Astrocyte (in vitro differentiated cells and primary cell): ENCODE measurements around the gene RAPGEF4. TPM values are rescaled to one million over a fixed set of nuclear protein-coding genes. Genes with fewer than 3 reads are reported as not detected.

Experiments used
- DNase-seq: peaks from one replicate; pipeline ENCODE4 v3.0.0-alpha.2; 2010; ENCODE audit warnings: low read depth
- FAIRE-seq: peaks from 2 replicates; lab custom pipeline; 2011; peaks lifted over from hg19 to GRCh38; lab: Jason Lieb, UNC
- H2AFZ ChIP-seq: 2 replicates; pipeline ENCODE4 v1.6.0; 2012; ENCODE audit warnings: low read depth, low read length, inconsistent platforms
- H3K27ac ChIP-seq: 2 replicates; pipeline ENCODE4 v1.5.1; 2011; ENCODE audit warnings: low read depth, low read length, inconsistent platforms
- H3K27me3 ChIP-seq: 2 replicates; pipeline ENCODE4 v1.6.0; 2011; ENCODE audit warnings: low read length, inconsistent platforms; ENCODE audit not compliant: insufficient read depth
- H3K36me3 ChIP-seq: 2 replicates; pipeline ENCODE4 v1.5.1; 2011; ENCODE audit warnings: low read length, inconsistent platforms; ENCODE audit not compliant: insufficient read depth
- H3K4me1 ChIP-seq: 2 replicates; pipeline ENCODE4 v1.5.1; 2011; ENCODE audit warnings: low read length, inconsistent platforms; ENCODE audit not compliant: insufficient read depth
- H3K4me2 ChIP-seq: 2 replicates; pipeline ENCODE4 v1.6.0; 2012; ENCODE audit warnings: low read length, inconsistent platforms
- H3K4me3 ChIP-seq: 2 replicates; pipeline ENCODE4 v1.5.1; 2011; ENCODE audit warnings: low read depth, mild to moderate bottlenecking, low read length, inconsistent platforms; ENCODE audit not compliant: insufficient read depth
- H3K79me2 ChIP-seq: 2 replicates; pipeline ENCODE4 v1.6.0; 2012; ENCODE audit warnings: mild to moderate bottlenecking, low read length, inconsistent platforms; ENCODE audit not compliant: insufficient read depth
- H3K9ac ChIP-seq: 2 replicates; pipeline ENCODE4 v1.6.0; 2012; ENCODE audit warnings: mild to moderate bottlenecking, low read length, inconsistent platforms
- H3K9me3 ChIP-seq: 2 replicates; pipeline ENCODE4 v1.5.1; 2012; ENCODE audit warnings: low read depth, mild to moderate bottlenecking, low read length, inconsistent platforms; ENCODE audit not compliant: insufficient read depth
- H4K20me1 ChIP-seq: 2 replicates; pipeline ENCODE4 v1.6.0; 2012; ENCODE audit warnings: low read length, inconsistent platforms; ENCODE audit not compliant: insufficient read depth
- H3K27ac Mint-ChIP-seq: one replicate; pipeline ENCODE4 v1.8.0; 2021; ENCODE audit warnings: mild to moderate bottlenecking, mixed read lengths; ENCODE audit not compliant: unreplicated experiment
- H3K27me3 Mint-ChIP-seq: one replicate; pipeline ENCODE4 v1.8.0; 2021; ENCODE audit warnings: low read depth, mixed read lengths; ENCODE audit not compliant: unreplicated experiment
- H3K36me3 Mint-ChIP-seq: one replicate; pipeline ENCODE4 v1.8.0; 2021; ENCODE audit warnings: low read depth, mixed read lengths; ENCODE audit not compliant: unreplicated experiment
- H3K4me1 Mint-ChIP-seq: one replicate; pipeline ENCODE4 v1.8.0; 2021; ENCODE audit warnings: low read depth, mixed read lengths; ENCODE audit not compliant: unreplicated experiment
- H3K4me3 Mint-ChIP-seq: one replicate; pipeline ENCODE4 v1.8.0; 2021; ENCODE audit warnings: mild to moderate bottlenecking, moderate library complexity, mixed read lengths; ENCODE audit not compliant: unreplicated experiment
- H3K9me3 Mint-ChIP-seq: one replicate; pipeline ENCODE4 v1.8.0; 2021; ENCODE audit warnings: mild to moderate bottlenecking, mixed read lengths; ENCODE audit not compliant: unreplicated experiment
- EZH2 ChIP-seq: IDR thresholded peaks from 2 replicates; pipeline ENCODE4 v1.6.1; 2012; ENCODE audit warnings: mild to moderate bottlenecking, low read length, inconsistent platforms; ENCODE audit not compliant: insufficient read depth
- total RNA-seq: library from RNA; stranded (reverse); gene quantifications from 2 replicates; pipeline ENCODE4 v1.2.1, GENCODE V29; 2021
- TF ChIP-seq, protein P1 (sequence below): IDR thresholded peaks from 2 replicates; pipeline ENCODE4 v1.5.1; 2011; ENCODE audit warnings: low read depth, mild to moderate bottlenecking, inconsistent platforms, low read length, moderate library complexity; ENCODE audit not compliant: insufficient read depth

The RAPGEF4 gene
- total RNA-seq, 1 donor from 2014 or later: 1.1 TPM

DNA sequence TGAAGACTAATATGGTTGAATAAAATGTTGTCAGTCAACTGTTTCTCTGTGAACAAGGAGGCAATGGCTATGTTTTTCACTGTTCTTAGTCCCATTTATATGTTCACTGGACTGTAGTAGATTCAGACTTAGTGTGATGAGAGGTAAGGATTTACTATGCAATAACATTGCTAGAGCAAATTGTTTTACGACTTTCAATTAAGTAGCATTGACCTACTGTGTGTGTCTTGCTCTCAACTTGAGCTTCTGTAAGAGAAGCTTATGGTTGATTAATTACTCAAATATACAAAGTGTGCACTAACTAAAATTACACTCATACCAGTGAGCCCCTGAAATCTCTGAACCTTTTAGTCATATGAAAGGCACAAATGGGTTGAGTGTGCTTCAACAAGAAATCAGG lies 168.6 kb downstream of the RAPGEF4 start:
- peaks cover 10% of the 10 kb centered on the region for H3K27me3 Mint-ChIP-seq
- peaks cover 9% of the 10 kb centered on the region for H3K4me1 Mint-ChIP-seq
- H3K4me2 ChIP-seq: no peak overlapping the region
- H3K79me2 ChIP-seq: no peaks in the 10 kb centered on the region
- DNase-seq: no peak
- H3K36me3 ChIP-seq: no peaks in the 10 kb centered on the region
- H3K27ac ChIP-seq: no peak overlapping the region
- no peak for FAIRE-seq
- TF ChIP-seq EZH2: no peak
- TF ChIP-seq, protein P1, sequence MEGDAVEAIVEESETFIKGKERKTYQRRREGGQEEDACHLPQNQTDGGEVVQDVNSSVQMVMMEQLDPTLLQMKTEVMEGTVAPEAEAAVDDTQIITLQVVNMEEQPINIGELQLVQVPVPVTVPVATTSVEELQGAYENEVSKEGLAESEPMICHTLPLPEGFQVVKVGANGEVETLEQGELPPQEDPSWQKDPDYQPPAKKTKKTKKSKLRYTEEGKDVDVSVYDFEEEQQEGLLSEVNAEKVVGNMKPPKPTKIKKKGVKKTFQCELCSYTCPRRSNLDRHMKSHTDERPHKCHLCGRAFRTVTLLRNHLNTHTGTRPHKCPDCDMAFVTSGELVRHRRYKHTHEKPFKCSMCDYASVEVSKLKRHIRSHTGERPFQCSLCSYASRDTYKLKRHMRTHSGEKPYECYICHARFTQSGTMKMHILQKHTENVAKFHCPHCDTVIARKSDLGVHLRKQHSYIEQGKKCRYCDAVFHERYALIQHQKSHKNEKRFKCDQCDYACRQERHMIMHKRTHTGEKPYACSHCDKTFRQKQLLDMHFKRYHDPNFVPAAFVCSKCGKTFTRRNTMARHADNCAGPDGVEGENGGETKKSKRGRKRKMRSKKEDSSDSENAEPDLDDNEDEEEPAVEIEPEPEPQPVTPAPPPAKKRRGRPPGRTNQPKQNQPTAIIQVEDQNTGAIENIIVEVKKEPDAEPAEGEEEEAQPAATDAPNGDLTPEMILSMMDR: no peak
- no peak overlapping the region for H3K4me3 ChIP-seq
- H3K27ac Mint-ChIP-seq: no peak overlapping the region
- no peaks in the 10 kb centered on the region for H3K36me3 Mint-ChIP-seq
- H3K4me3 Mint-ChIP-seq: no peak overlapping the region
- H3K4me1 ChIP-seq: no peaks in the 10 kb centered on the region
- no peaks in the 10 kb centered on the region for H4K20me1 ChIP-seq
- H3K27me3 ChIP-seq: peaks cover 4% of the 10 kb centered on the region
- H3K9ac ChIP-seq: no peak overlapping the region
- no peaks in the 10 kb centered on the region for H3K9me3 Mint-ChIP-seq
- no peak overlapping the region for H2AFZ ChIP-seq
- no peaks in the 10 kb centered on the region for H3K9me3 ChIP-seq

DNA sequence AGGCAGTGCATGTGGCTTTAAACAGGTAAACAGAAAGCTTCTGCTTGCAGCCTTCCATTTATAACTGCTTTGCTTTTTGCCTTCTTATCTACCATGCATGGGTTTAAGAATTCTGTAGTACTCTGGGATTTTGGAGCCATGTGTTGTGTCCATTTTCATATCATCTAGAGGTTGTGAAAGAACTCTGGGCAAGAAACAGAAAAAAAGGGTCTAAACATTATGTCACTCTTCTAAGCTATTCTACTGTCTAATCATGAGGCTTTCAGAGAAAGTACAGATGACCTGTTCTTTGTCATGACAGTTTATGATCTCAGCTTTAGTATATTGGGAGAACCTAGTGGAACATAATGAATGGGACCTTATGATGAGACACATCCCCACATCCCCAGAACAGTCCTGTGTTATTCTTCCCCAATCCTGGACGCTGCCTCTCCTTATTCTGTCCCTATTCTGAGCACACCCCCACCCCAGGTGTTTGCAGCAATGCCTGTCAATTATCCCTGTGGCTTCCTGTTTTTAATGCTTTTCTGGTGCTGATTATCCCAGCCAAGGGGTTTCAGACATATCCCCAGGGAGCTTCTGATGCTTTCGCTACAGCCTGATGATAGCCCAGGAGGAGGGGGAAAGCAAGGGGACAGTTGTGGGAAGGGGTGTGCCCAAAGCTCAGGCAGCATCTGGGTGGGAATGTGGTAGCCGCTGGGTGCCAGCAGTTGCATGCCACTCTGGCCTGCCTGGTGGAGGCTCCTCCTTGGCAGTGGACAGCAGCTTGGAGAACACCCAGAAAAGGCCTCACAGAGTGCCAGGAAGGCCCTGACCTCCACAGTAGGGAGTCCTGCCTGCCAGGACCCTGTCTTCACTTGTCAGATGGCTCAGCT lies 170.5 kb downstream of the RAPGEF4 start:
- no peak overlapping the region for H3K27ac Mint-ChIP-seq
- no peak overlapping the region for H3K27ac ChIP-seq

More for the DNA sequence above, 170.5 kb downstream of the RAPGEF4 start:
- Mint-ChIP-seq H3K4me3 (no peak overlapping the region), H3K36me3 (no peaks in the 10 kb centered on the region), H3K4me1 (peaks cover 9% of the 10 kb centered on the region), H3K27me3 (peaks cover 6% of the 10 kb centered on the region), H3K9me3 (no peaks in the 10 kb centered on the region)
- FAIRE-seq: no peak
- Histone ChIP-seq H3K4me1 (no peaks in the 10 kb centered on the region), H3K4me3 (no peak overlapping the region), H4K20me1 (no peaks in the 10 kb centered on the region), H3K79me2 (no peaks in the 10 kb centered on the region), H3K9me3 (no peaks in the 10 kb centered on the region), H3K9ac (no peak overlapping the region), H3K4me2 (no peak overlapping the region), H3K27me3 (no peaks in the 10 kb centered on the region), H3K36me3 (no peaks in the 10 kb centered on the region), H2AFZ (no peak overlapping the region)
- DNase-seq: no peak
- TF ChIP-seq, protein P1: no peak
- TF ChIP-seq EZH2: no peak
